OCI-LY3 (cell line): Measurements from ENCODE around the gene RAPGEF1.

Experiments
- EZH2phosphoT487 ChIP-seq: fragments of 200-600 bp; shearing (Covaris generic); IDR thresholded peaks from 2 replicates; pipeline ENCODE4 v1.6.1; 2018; ENCODE audit warnings: antibody characterized with exemption, mixed run types, low read depth
- TF ChIP-seq, protein P1 (sequence below): fragments of 200-600, 300-600 bp; sonication (generic); IDR thresholded peaks from 2 replicates; pipeline ENCODE4 v1.5.1; 2014; ENCODE audit warnings: antibody characterized with exemption, low read length, low read depth

DNA sequence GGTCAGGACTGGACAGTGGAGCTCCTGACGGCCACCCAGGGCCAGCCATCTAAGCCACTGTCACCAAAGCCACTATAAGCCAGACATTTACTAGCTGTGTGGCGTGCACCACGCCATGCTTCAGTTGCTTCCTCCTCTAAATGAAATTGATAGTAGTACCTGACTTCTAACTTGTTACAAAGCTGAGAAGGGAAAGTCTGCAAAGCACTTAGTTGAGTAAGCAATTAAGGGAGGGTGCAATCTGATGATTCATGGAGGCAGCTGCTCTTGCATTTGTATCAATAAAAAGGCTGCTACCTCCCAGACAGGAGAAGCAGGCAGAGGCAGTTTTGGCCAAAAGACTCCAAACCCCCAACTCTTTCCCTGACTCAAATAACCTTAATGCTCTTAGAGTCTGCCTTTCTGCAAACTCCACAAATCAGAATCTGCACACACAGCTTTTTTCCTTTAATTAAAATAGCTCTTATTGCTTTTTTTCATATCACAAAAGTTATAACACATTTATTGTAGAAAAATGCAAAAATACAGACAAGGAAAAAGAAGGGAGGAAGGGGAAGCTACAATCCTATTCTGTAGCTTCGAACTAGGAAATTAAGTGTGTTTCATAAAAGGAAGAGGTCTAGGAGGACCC is 19.3 kb upstream of the RAPGEF1 start:
- TF ChIP-seq, protein P1, sequence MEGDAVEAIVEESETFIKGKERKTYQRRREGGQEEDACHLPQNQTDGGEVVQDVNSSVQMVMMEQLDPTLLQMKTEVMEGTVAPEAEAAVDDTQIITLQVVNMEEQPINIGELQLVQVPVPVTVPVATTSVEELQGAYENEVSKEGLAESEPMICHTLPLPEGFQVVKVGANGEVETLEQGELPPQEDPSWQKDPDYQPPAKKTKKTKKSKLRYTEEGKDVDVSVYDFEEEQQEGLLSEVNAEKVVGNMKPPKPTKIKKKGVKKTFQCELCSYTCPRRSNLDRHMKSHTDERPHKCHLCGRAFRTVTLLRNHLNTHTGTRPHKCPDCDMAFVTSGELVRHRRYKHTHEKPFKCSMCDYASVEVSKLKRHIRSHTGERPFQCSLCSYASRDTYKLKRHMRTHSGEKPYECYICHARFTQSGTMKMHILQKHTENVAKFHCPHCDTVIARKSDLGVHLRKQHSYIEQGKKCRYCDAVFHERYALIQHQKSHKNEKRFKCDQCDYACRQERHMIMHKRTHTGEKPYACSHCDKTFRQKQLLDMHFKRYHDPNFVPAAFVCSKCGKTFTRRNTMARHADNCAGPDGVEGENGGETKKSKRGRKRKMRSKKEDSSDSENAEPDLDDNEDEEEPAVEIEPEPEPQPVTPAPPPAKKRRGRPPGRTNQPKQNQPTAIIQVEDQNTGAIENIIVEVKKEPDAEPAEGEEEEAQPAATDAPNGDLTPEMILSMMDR: no peak
- no peak for TF ChIP-seq EZH2phosphoT487
